Spleen (tissue), 11 donors: ENCODE measurements around the gene TBKBP1. TPM values are rescaled to one million over a fixed set of nuclear protein-coding genes. Genes with fewer than 3 reads are reported as not detected.
A peak's percentile ranks its signal among the peaks of the same experiment; 100 is the strongest.

Experiments
- DNase-seq: peaks from one replicate; pipeline ENCODE4 v3.0.0-alpha.2; 2020
- H3K27ac ChIP-seq, 8 donors: fragments of 200-600 bp; sonication (generic) in 7 of 8; 1 replicate in 4 of 8; 2 replicates in 4 of 8; pipeline versions ENCODE4 v1.5.0 to v1.8.0; 2016 to 2021; ENCODE audit warnings: inconsistent platforms in 4 of 8, mild to moderate bottlenecking in 4 of 8, moderate library complexity in 1 of 8
- H3K27me3 ChIP-seq, 7 donors: fragments of 200-600 bp; sonication (generic) in 6 of 7; replicated peaks in 1 of 7; 1 replicate in 4 of 7; 2 replicates in 3 of 7; pipeline versions ENCODE4 v1.5.0 to v1.8.0; 2016 to 2021; ENCODE audit warnings: inconsistent platforms in 3 of 7, mild to moderate bottlenecking in 1 of 7
- H3K36me3 ChIP-seq, 6 donors: fragments of 200-600 bp; sonication (generic) in 5 of 6; 1 replicate in 4 of 6; 2 replicates in 2 of 6; pipeline versions ENCODE4 v1.5.0 to v1.8.0; 2016 to 2021; ENCODE audit warnings: inconsistent platforms in 2 of 6
- H3K4me1 ChIP-seq, 6 donors: fragments of 200-600 bp; sonication (generic) in 5 of 6; 1 replicate in 3 of 6; 2 replicates in 3 of 6; pipeline versions ENCODE4 v1.5.0 to v1.8.0; 2016 to 2021; ENCODE audit warnings: inconsistent platforms in 3 of 6
- H3K4me3 ChIP-seq, 8 donors: fragments of 200-600 bp; sonication (generic) in 7 of 8; 1 replicate in 4 of 8; 2 replicates in 4 of 8; pipeline versions ENCODE4 v1.5.0 to v1.8.0; 2016 to 2021; ENCODE audit warnings: inconsistent platforms in 4 of 8, mild to moderate bottlenecking in 4 of 8, moderate library complexity in 2 of 8
- H3K9me3 ChIP-seq, 8 donors: fragments of 200-600 bp; sonication (generic) in 7 of 8; 1 replicate in 4 of 8; 2 replicates in 4 of 8; pipeline versions ENCODE4 v1.5.0 to v1.8.0; 2016 to 2021; ENCODE audit warnings: inconsistent platforms in 4 of 8
- CTCF ChIP-seq, 11 experiments: fragments of 200-600 bp in 7 of 11; fragments of 450-650 bp in 4 of 11; sonication (generic) in 4 of 11; IDR thresholded peaks in 8 of 11; conservative IDR thresholded peaks in 3 of 11; 1 replicate in 7 of 11; 2 replicates in 4 of 11; pipeline versions ENCODE4 v1.4.0 to v1.8.0; 2016 to 2021; ENCODE audit warnings: antibody characterized with exemption in 11 of 11, inconsistent platforms in 4 of 11, mild to moderate bottlenecking in 1 of 11
- POLR2A ChIP-seq, 3 donors: fragments of 450-650 bp; IDR thresholded peaks; one replicate each; pipeline ENCODE4 v1.5.1; 2017; ENCODE audit warnings: antibody characterized with exemption in 3 of 3, mild to moderate bottlenecking in 1 of 3
- POLR2AphosphoS5 ChIP-seq, 3 donors: sonication (generic); formaldehyde crosslinking; IDR thresholded peaks; one replicate each; pipeline ENCODE4 v1.5.1; 2017; ENCODE audit warnings: antibody characterized with exemption in 3 of 3
- whole genome bisulfite sequencing, 5 donors: extraction: QIAGEN DNeasy Blood & Tissue Kit in 3 of 5; methylation state at CpG; one replicate each; pipeline versions ENCODE4 v1.1.5 to v1.1.7; 2013 to 2018; 5-methylcytosine and 5-hydroxymethylcytosine counted together
- intact Hi-C: fragments of 100-400 bp; cut with DNase I; formaldehyde crosslinking; loops from one replicate; pipeline ENCODE4 v1.15.0; 2023; ENCODE audit warnings: low total_unique reads
- polyA plus RNA-seq, 3 donors: library from polyadenylated mRNA; stranded (reverse); fragments of 200-250 nt; gene quantifications; one replicate each; pipeline ENCODE4 v1.2.1, GENCODE V29; 2013
- total RNA-seq, 7 donors: library from RNA; depleted of rRNA in 3 of 7; stranded (reverse); fragments of >200 nt in 3 of 7; fragmentation: NEBNext Ultra II Directional in 4 of 7; extraction: Animal tissue kit (Norgen Biotek cat#: 25700) in 4 of 7; gene quantifications; one replicate each; pipeline versions ENCODE4 v1.1.0 to v1.2.1, GENCODE V29; 2016 to 2021
- donor health status: healthy with polysubstance abuse.
- donor health status: DM: no; HTN: no; CAD: no; lungs with moderate emphysema.
- donor health status: DM: no; HTN: no; CAD: no.
- donor health status: Bipolar disorder and iron deficiency.
- donor health status: healthy.
- donor health status: DM: no; HTN: no; CAD: no.
- donor health status: DM: yes; HTN: yes; CAD: no.

TBKBP1 gene
- total and polyA plus RNA-seq, 10 donors, result 3.8 to 28.0 (median 16.9) TPM

GRCh38 chr17:47649972-47650524, 43.9 kb upstream of the TBKBP1 start:
- TF ChIP-seq POLR2AphosphoS5 (IDR thresholded peaks at IDR 0.05), result no peak
- peak in 2 of 11 experiments; percentile 3 to 4 for TF ChIP-seq CTCF (IDR thresholded peaks at IDR 0.05 in 8 of 11, conservative IDR thresholded peaks at IDR 0.05 in 3 of 11)
- peak in 1 of 3 donors; percentile 37 for TF ChIP-seq POLR2A (IDR thresholded peaks at IDR 0.05)
- H3K27me3 ChIP-seq, result no peaks in the 10 kb centered on the region
- H3K27ac ChIP-seq, result peak overlapping the region; percentile 87 to 98 (median 95)
- peaks cover 32 to 81% (median 65%) of the 10 kb centered on the region in 6 donors for H3K4me1 ChIP-seq
- no peaks in the 10 kb centered on the region for H3K9me3 ChIP-seq
- WGBS, 5 donors, result 1% methylated on average over 17 to 48 of the region's 48 CpGs
- intact Hi-C loops, result no loop called here
- peak overlapping the region; percentile 94 to 99 (median 98) for H3K4me3 ChIP-seq
- DNase-seq, result peak; percentile 91
- peaks cover 0 to 39% (median 27%) of the 10 kb centered on the region in 6 donors for H3K36me3 ChIP-seq

- Histone ChIP-seq H3K36me3 (peaks cover 0 to 46% (median 33%) of the 10 kb centered on the region in 6 donors), H3K27me3 (no peaks in the 10 kb centered on the region), H3K9me3 (no peaks in the 10 kb centered on the region), H3K27ac (peak overlapping the region; percentile 87 to 98 (median 95)), H3K4me1 (peaks cover 32 to 86% (median 70%) of the 10 kb centered on the region in 6 donors), H3K4me3 (peak overlapping the region; percentile 94 to 99 (median 98))
- peak; percentile 98 for DNase-seq
- intact Hi-C loops, result no loop called here
- 1 to 4% (median 2%) methylated on average over 18 to 38 of the region's 39 CpGs for WGBS, 5 donors
- TF ChIP-seq POLR2AphosphoS5 (IDR thresholded peaks at IDR 0.05), result peak; percentile 66 to 86 (median 82)
- TF ChIP-seq CTCF (IDR thresholded peaks at IDR 0.05 in 8 of 11, conservative IDR thresholded peaks at IDR 0.05 in 3 of 11), result peak in 1 of 11 experiments; percentile 13
- no peak for TF ChIP-seq POLR2A (IDR thresholded peaks at IDR 0.05)
These were observed 43.1 kb upstream of the TBKBP1 start for GRCh38 chr17:47650525-47651522.

GRCh38 chr17:47651704-47652103, 42.3 kb upstream of the TBKBP1 start:
- H3K4me1 ChIP-seq, result peaks cover 32 to 86% (median 73%) of the 10 kb centered on the region in 6 donors

More at GRCh38 chr17:47651704-47652103, 42.3 kb upstream of the TBKBP1 start:
- no peaks in the 10 kb centered on the region for H3K9me3 ChIP-seq
- TF ChIP-seq POLR2AphosphoS5 (IDR thresholded peaks at IDR 0.05) (no peak), POLR2A (IDR thresholded peaks at IDR 0.05) (no peak), CTCF (IDR thresholded peaks at IDR 0.05 in 8 of 11, conservative IDR thresholded peaks at IDR 0.05 in 3 of 11) (no peak)
- peak overlapping the region in 6 of 8 donors; percentile 32 to 98 (median 96) for H3K27ac ChIP-seq
- intact Hi-C loops, result no loop called here
- peaks cover 0 to 55% (median 42%) of the 10 kb centered on the region in 6 donors for H3K36me3 ChIP-seq
- H3K4me3 ChIP-seq, result peak overlapping the region in 2 of 8 donors; percentile 96 to 98
- H3K27me3 ChIP-seq, result no peaks in the 10 kb centered on the region
- DNase-seq, result no peak
- WGBS, 5 donors, result 26 to 51% (median 44%) methylated on average over 2 of the region's 2 CpGs
